HCT116 (cell line): Measurements from ENCODE around the gene MAU2. TPM values are rescaled to one million over a fixed set of nuclear protein-coding genes. Genes with fewer than 3 reads are reported as not detected.
A peak's percentile ranks its signal among the peaks of the same experiment; 100 is the strongest.

Experiments
- ATAC-seq: fragments of 200-7000 bp; cut with Tn5 transposase; 2 replicates; pipeline ENCODE4 v1.9.1; 2020; ENCODE audit warnings: mild to moderate bottlenecking, moderate library complexity
- BruUV-seq: library from RNA; stranded (reverse); fragments of 400-500 nt; replicated peaks from 2 replicates; lab custom pipeline; 2021; lab: Mats Ljungman, UMichigan
- CTCF ChIA-PET: fragments of 300-600 bp; sonication (Branson Sonifier 250); formaldehyde crosslinking; loops from one replicate; lab custom pipeline; 2021; ENCODE audit warnings: antibody characterized with exemption; lab: Charles Lee
- POLR2A ChIA-PET: fragments of 300-600, 350-600 bp; sonication (Branson Sonifier 250); formaldehyde crosslinking; loops from one replicate; lab custom pipeline; 2021; ENCODE audit warnings: antibody characterized with exemption; lab: Charles Lee
- RAD21 ChIA-PET, 2 experiments: fragments of 300-600 bp; sonication (Branson Sonifier 250); formaldehyde crosslinking; loops; one replicate each; lab custom pipeline; 2023; ENCODE audit warnings: low total read pairs in 2 of 2; ENCODE audit not compliant: uncharacterized antibody in 2 of 2, unreplicated experiment in 2 of 2, low non-redundant PET in 1 of 2; lab: Charles Lee
- DNase-seq: peaks from one replicate; pipeline ENCODE4 v3.0.0-alpha.2; 2010; ENCODE audit warnings: low read depth, low spot score
- H2AFZ ChIP-seq: fragments of 200-600 bp; shearing (Covaris generic), sonication (generic); 2 replicates; pipeline ENCODE4 v1.6.1; 2017; ENCODE audit warnings: low read depth, mixed run types, mixed read lengths, antibody characterized with exemption, low read length; ENCODE audit not compliant: poor library complexity, severe bottlenecking
- H3K27ac ChIP-seq: 2 replicates; pipeline ENCODE4 v1.5.1; 2012; ENCODE audit warnings: low read depth, low read length
- H3K27me3 ChIP-seq: fragments of 200-600 bp; sonication (generic); 2 replicates; pipeline ENCODE4 v1.6.1; 2016; ENCODE audit warnings: mixed run types, low read length, mixed read lengths; ENCODE audit not compliant: insufficient read depth
- H3K36me3 ChIP-seq, 2 experiments: fragments of 200-500 bp in 1 of 2; fragments of 200-600 bp in 1 of 2; sonication (Bioruptor generic) in 1 of 2; sonication (generic) in 1 of 2; 2 replicates each; pipeline versions ENCODE4 v1.5.1 to v1.6.1; 2014 to 2016; ENCODE audit warnings: low read length in 2 of 2, inconsistent platforms in 1 of 2, mixed read lengths in 1 of 2, mixed run types in 1 of 2; ENCODE audit not compliant: insufficient read depth in 2 of 2, control insufficient read depth in 1 of 2
- H3K4me1 ChIP-seq, 2 experiments: fragments of 200-600 bp in 1 of 2; sonication (generic) in 1 of 2; 2 replicates each; pipeline versions ENCODE4 v1.5.1 to v1.6.1; 2012 to 2017; ENCODE audit warnings: low read length in 2 of 2, inconsistent platforms in 1 of 2, mild to moderate bottlenecking in 1 of 2, mixed read lengths in 1 of 2, mixed run types in 1 of 2, moderate library complexity in 1 of 2; ENCODE audit not compliant: insufficient read depth in 2 of 2, control insufficient read depth in 1 of 2
- H3K4me2 ChIP-seq: fragments of 200-600 bp; sonication (generic); 2 replicates; pipeline ENCODE4 v1.6.1; 2017; ENCODE audit warnings: mixed run types, low read length, mixed read lengths
- H3K4me3 ChIP-seq, 2 experiments: fragments of 200-600 bp in 1 of 2; sonication (generic) in 1 of 2; replicated peaks in 1 of 2; 2 replicates each; pipeline ENCODE4 v1.5.1; 2011 to 2016; ENCODE audit warnings: low read length in 2 of 2, control low read depth in 1 of 2, low read depth in 1 of 2, mild to moderate bottlenecking in 1 of 2, mixed read lengths in 1 of 2, mixed run types in 1 of 2
- H3K79me2 ChIP-seq: fragments of 200-600 bp; sonication (generic); 2 replicates; pipeline ENCODE4 v1.6.1; 2017; ENCODE audit warnings: mild to moderate bottlenecking, mixed run types, low read length, moderate library complexity, mixed read lengths; ENCODE audit not compliant: insufficient read depth
- H3K9ac ChIP-seq: fragments of 200-600 bp; sonication (generic); 2 replicates; pipeline ENCODE4 v1.6.1; 2016; ENCODE audit warnings: low read length, mixed read lengths
- H3K9me2 ChIP-seq: fragments of 200-600 bp; sonication (generic), shearing (Covaris generic); 2 replicates; pipeline ENCODE4 v1.6.1; 2017; ENCODE audit warnings: mixed run types, mild to moderate bottlenecking, moderate library complexity; ENCODE audit not compliant: insufficient read depth
- H3K9me3 ChIP-seq, 2 experiments: fragments of 200-500 bp in 1 of 2; fragments of 200-600 bp in 1 of 2; sonication (Bioruptor generic) in 1 of 2; sonication (generic) in 1 of 2; 2 replicates each; pipeline ENCODE4 v1.6.1; 2014 to 2017; ENCODE audit warnings: low read length in 2 of 2, mixed read lengths in 2 of 2, inconsistent platforms in 1 of 2, low read depth in 1 of 2, mild to moderate bottlenecking in 1 of 2, mixed run types in 1 of 2, moderate library complexity in 1 of 2; ENCODE audit not compliant: control insufficient read depth in 1 of 2, insufficient read depth in 1 of 2
- H4K20me1 ChIP-seq: fragments of 200-600 bp; sonication (generic), shearing (Covaris generic); 2 replicates; pipeline ENCODE4 v1.6.1; 2017; ENCODE audit warnings: mixed run types, mild to moderate bottlenecking, moderate library complexity; ENCODE audit not compliant: insufficient read depth
- CTCF ChIP-seq, 3 experiments: fragments of 200-600 bp in 1 of 3; sonication (generic) in 1 of 3; IDR thresholded peaks in 2 of 3; conservative IDR thresholded peaks in 1 of 3; 2 replicates each; pipeline ENCODE4 v1.5.1; 2012 to 2017; ENCODE audit warnings: low read depth in 2 of 3, low read length in 2 of 3, antibody characterized with exemption in 1 of 3, borderline replicate concordance in 1 of 3, control low read depth in 1 of 3, mild to moderate bottlenecking in 1 of 3, mixed read lengths in 1 of 3, mixed run types in 1 of 3, moderate library complexity in 1 of 3; ENCODE audit not compliant: insufficient read depth in 1 of 3
- JUND ChIP-seq: IDR thresholded peaks from 2 replicates; pipeline ENCODE4 v1.6.1; 2012
- ZBTB33 ChIP-seq: IDR thresholded peaks from 2 replicates; pipeline ENCODE4 v1.6.1; 2011; ENCODE audit warnings: mild to moderate bottlenecking, low read length, moderate library complexity; ENCODE audit not compliant: insufficient replicate concordance; ENCODE audit errors: extremely low read depth
- ZFX ChIP-seq: fragments of 450-650 bp; IDR thresholded peaks from 2 replicates; pipeline ENCODE4 v1.6.1; 2017
- intact Hi-C: fragments of 100-400 bp; cut with micrococcal nuclease; formaldehyde crosslinking; loops from 2 replicates; pipeline ENCODE4 v1.10.0; 2022
- total RNA-seq: library from RNA; stranded (reverse); gene quantifications from one replicate; pipeline ENCODE4 v1.2.1, GENCODE V29; 2021; ENCODE audit not compliant: unreplicated experiment

The MAU2 gene
- total RNA-seq, 1 experiment from 2014 or later, result 36.2 TPM

DNA sequence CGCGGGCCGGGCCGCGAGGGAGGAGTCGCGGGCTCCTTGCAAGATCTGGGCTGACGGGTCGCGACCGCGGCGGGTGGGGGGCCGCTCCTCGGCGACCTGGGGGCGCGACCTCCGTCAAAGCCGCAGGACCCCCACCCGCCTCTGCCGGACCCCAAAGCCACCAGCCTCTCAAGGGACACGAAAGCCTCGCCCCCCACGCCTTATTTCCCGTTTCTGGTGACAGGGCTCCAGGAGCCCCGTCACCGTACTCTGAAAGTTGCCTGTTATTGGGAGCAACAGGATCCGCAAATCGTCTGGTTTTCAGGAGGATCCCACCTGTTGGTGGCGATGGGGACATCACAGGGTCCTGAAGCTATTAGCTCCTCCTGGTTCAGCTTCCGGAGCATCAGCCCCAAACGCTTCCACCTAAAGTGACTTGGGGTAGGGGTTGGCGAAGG lies 530 bp downstream of the MAU2 start:
- no peaks in the 10 kb centered on the region for H3K27me3 ChIP-seq
- no peak overlapping the region for H2AFZ ChIP-seq
- intact Hi-C loops, result no loop called here
- no TSS peak for BruUV-seq
- H3K79me2 ChIP-seq, result peaks cover 84% of the 10 kb centered on the region
- no peaks in the 10 kb centered on the region for H4K20me1 ChIP-seq
- peak overlapping the region; percentile 97 for H3K4me3 ChIP-seq
- ATAC-seq (peak; percentile 21; the same call in 1 of the 2 replicates), DNase-seq (no peak)
- H3K4me2 ChIP-seq, result peak overlapping the region; percentile 99
- ChIA-PET CTCF (interaction anchor here (1.0 kb wide), 1 partner anchor 21 kb away, joined by 5 read pairs; no protein-coding TSS in a partner anchor), RAD21 (no interaction called here), POLR2A (no interaction called here)
- TF ChIP-seq JUND (no peak), CTCF (IDR thresholded peaks at IDR 0.05 in 2 of 3, conservative IDR thresholded peaks at IDR 0.05 in 1 of 3; ENCODE audit: borderline replicate concordance in 1 of 3, insufficient read depth in 1 of 3, low read depth in 2 of 3, low read length in 2 of 3) (0 out of 6 replicates have a peak, but pooled peaks of 1 of the 3 experiments have one; percentile 1), ZFX (peak; percentile 84; the same call in 1 of the 2 replicates), ZBTB33 (no peak)
- peak overlapping the region; percentile 96 for H3K9ac ChIP-seq
- H3K4me1 ChIP-seq, result peaks cover 12 to 22% of the 10 kb centered on the region in 2 experiments
- peak overlapping the region; percentile 92 for H3K27ac ChIP-seq
- H3K9me2 ChIP-seq, result no peaks in the 10 kb centered on the region
- no peaks in the 10 kb centered on the region for H3K9me3 ChIP-seq
- H3K36me3 ChIP-seq, result peaks cover 9 to 16% of the 10 kb centered on the region in 2 experiments; a peak in 3 of 4 replicates
